DMS79 (cell line): Measurements from ENCODE around the gene STARD5.
"Not testable (repeated sequence)": the region's sequence is repeated elsewhere in the genome, so short reads cannot be mapped to it uniquely, and the experiment has no call there.

ENCODE experiments used
- DNase-seq: peaks from one replicate; lab custom pipeline; 2025; lab: John Stamatoyannopoulos, UW

Gene STARD5

GRCh38 chr15:81323944-81324881, at the start of gene STARD5:
STARD5 (minus strand) TSS chr15:81324141; CDS start chr15:81324099, 42 bp downstream.
- peak; percentile 84 for DNase-seq

GRCh38 chr15:81373176-81373575, 49.2 kb upstream of the STARD5 start:
- DNase-seq = peak; percentile 8

- no peak for DNase-seq
These were observed 48.6 kb upstream of the STARD5 start for GRCh38 chr15:81372575-81372974.

GRCh38 chr15:81363718-81364500, 40.0 kb upstream of the STARD5 start:
- DNase-seq = no peak

GRCh38 chr15:81363276-81363675, 39.3 kb upstream of the STARD5 start:
- no peak for DNase-seq

- DNase-seq = no peak
These were observed 38.8 kb upstream of the STARD5 start for GRCh38 chr15:81362790-81363189.

- no peak for DNase-seq
These were observed 38.0 kb upstream of the STARD5 start for GRCh38 chr15:81361891-81362290.

- no peak for DNase-seq
These were observed 36.5 kb upstream of the STARD5 start for GRCh38 chr15:81360491-81360890.

- no peak for DNase-seq
These were observed 34.3 kb upstream of the STARD5 start for GRCh38 chr15:81358248-81358647.

GRCh38 chr15:81357180-81357686, 33.3 kb upstream of the STARD5 start:
- no peak for DNase-seq

- DNase-seq = no peak
These were observed 32.3 kb upstream of the STARD5 start for GRCh38 chr15:81356252-81356651.

GRCh38 chr15:81351651-81352050, 27.7 kb upstream of the STARD5 start:
- no peak for DNase-seq

GRCh38 chr15:81349271-81349670, 25.3 kb upstream of the STARD5 start:
- DNase-seq = no peak

GRCh38 chr15:81348691-81349090, 24.8 kb upstream of the STARD5 start:
- DNase-seq = not testable (repeated sequence)

- no peak for DNase-seq
These were observed 24.0 kb upstream of the STARD5 start for GRCh38 chr15:81347910-81348309.

- DNase-seq = no peak
These were observed 22.7 kb upstream of the STARD5 start for GRCh38 chr15:81346611-81347010.

- no peak for DNase-seq
These were observed 19.4 kb upstream of the STARD5 start for GRCh38 chr15:81343371-81343770.

GRCh38 chr15:81341351-81341750, 17.4 kb upstream of the STARD5 start:
- no peak for DNase-seq

GRCh38 chr15:81339851-81340250, 15.9 kb upstream of the STARD5 start:
- DNase-seq = no peak

GRCh38 chr15:81339321-81339720, 15.4 kb upstream of the STARD5 start:
- no peak for DNase-seq

- DNase-seq = no peak
These were observed 14.4 kb upstream of the STARD5 start for GRCh38 chr15:81338170-81339007.

- no peak for DNase-seq
These were observed 13.8 kb upstream of the STARD5 start for GRCh38 chr15:81337713-81338157.
